GM12872 (cell line): ENCODE results near the gene GAL.

Experiments used
- TF ChIP-seq, protein P1 (sequence below): IDR thresholded peaks from 3 replicates; pipeline ENCODE4 v1.5.1; 2011; ENCODE audit warnings: low read depth, mild to moderate bottlenecking, low read length, moderate library complexity; ENCODE audit not compliant: insufficient read depth

Gene GAL

GRCh38 chr11:68658097-68658496 lies 26.2 kb upstream of the GAL start:
- TF ChIP-seq, protein P1, sequence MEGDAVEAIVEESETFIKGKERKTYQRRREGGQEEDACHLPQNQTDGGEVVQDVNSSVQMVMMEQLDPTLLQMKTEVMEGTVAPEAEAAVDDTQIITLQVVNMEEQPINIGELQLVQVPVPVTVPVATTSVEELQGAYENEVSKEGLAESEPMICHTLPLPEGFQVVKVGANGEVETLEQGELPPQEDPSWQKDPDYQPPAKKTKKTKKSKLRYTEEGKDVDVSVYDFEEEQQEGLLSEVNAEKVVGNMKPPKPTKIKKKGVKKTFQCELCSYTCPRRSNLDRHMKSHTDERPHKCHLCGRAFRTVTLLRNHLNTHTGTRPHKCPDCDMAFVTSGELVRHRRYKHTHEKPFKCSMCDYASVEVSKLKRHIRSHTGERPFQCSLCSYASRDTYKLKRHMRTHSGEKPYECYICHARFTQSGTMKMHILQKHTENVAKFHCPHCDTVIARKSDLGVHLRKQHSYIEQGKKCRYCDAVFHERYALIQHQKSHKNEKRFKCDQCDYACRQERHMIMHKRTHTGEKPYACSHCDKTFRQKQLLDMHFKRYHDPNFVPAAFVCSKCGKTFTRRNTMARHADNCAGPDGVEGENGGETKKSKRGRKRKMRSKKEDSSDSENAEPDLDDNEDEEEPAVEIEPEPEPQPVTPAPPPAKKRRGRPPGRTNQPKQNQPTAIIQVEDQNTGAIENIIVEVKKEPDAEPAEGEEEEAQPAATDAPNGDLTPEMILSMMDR, result no peak

DNA sequence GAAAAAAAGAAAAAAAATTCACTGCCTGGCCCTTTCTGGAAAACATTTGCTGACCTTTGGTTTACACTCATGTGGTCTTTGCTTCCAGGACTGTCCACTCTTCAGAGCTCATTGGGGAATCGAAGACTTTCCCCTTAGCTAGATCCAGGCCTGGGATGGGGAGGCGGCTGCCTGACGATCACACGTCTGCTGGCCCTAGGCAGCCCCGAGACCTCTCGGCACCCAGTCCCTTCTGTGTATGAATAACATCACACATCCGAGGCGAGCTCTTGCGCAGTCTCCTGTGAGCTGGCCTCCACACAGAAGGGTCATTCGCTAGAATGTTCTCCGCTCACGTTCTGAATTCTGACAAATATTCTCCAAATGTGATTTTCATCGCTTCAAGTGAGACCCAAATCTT lies 25.7 kb upstream of the GAL start:
- TF ChIP-seq, protein P1, result no peak

DNA sequence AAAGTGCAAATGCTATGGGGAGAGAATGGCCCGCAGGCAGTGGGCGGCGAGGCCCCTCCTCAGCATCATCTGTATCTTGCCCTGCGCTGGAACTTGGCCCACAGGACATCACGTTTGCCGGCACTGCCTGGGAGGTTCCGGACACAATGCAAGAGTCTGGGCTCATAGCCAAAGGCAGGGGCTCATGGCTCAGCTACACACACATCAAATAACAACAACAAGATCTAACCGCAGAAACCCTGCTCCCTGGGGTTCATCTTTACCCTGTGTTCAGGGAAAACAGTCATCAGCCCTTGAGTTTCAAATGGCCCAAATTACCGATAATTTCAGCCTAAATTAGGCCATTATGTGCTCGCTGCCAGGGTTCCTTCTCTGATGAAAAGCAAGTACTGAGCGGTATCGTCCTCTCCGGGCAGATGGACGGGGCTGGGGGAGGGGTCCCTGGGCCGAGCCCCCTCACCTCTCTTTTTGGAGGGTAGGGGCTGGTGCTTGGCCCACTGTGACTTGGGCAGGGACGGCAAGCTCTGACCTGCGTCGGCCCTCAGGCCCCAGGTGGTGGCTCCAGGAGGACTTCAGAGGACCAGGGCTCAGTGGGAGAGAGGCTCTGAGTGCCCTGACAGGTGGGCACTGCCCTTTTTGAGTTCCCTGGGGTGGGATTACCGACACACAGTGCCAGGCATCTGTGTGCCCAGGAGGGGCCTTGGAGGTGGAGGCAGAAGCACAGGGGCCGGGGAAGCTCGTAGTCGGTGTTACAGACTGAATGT lies 25.0 kb upstream of the GAL start:
- TF ChIP-seq, protein P1, result no peak

DNA sequence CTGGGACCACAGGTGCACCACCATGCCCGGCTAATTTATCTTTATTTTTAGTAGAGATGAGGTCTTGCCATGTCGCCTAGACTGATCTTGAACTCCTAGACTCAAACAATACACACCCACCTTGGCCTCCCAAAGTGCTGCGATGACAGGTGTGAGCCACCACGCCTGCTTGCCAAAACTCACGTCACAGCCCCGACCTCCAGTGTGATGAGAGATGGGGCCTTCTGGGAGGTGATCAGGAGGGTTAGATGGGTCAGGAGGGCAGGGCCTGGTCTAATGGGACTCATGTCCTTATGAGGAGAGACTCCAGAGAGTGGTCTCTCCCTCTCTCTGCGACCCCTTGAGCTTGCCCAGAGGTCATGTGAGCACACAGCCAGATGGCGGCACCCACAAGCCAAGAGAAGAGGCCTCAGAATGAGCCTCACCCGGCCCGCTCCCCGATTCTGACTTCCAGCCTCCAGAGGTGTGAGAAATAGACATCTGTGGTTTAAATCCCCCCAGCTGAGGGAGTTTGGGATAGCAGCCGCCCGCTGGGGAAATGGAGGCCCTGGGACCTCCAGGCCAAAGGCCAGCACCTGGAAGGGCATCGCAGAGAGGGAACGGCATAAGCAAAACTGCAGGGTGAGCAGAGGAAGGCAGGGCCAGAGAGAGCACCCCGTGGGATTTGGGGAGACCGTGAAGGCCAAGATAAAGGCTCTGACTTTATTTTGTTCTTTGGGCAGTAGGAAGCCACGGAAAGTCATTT lies 24.1 kb upstream of the GAL start:
- TF ChIP-seq, protein P1, result no peak

- TF ChIP-seq, protein P1, result no peak
Observed at GRCh38 chr11:68661014-68661413, 23.3 kb upstream of the GAL start.

DNA sequence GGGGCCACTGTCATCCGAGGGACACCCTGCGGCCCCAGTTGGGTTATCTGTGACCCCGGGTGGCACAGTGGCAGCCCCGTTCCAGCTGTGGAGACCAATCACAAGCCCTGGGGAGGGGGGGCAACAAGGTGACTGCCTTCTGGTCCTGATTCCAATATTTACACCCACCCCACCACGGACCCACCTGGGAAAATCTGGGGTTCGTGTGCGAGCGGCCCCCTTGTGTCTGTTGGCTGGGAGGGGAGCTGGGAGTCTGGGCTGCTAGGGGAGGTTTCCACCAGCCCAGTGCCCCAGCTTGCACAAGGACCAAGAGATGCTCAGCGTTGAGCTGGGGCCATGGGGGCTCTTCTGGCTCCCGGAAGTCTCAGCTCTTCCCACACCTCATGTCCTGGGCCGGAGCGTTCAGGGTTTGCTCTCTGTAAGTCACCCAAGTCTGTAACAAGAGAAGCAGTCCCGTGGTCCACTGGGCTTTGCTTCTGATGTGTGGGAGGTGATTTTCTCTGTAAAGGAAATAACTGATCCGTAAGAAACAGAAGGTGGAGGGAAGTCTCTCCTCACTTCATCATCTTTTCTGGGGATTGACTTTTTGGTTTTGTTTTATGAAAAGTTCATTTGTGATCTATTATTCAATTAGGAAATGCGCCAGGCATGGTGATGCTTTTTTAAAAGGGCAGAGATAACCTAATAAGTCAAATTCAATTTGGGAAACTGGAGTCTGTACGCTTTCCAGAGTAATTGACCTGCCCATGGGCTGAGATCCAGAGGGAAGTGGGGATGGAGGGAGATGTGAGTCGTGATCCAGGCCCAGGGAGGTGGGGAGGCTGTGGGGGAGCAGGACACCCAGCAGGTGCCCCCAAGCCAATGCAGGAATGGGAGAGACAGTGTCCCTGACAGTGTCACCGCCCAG lies 22.4 kb upstream of the GAL start:
- TF ChIP-seq, protein P1, result no peak
